DND-41 (cell line): Measurements from ENCODE around the gene ARF3.

Source experiments
- CTCF ChIP-seq: IDR thresholded peaks from 2 replicates; pipeline ENCODE4 v1.5.1; 2012; ENCODE audit warnings: borderline replicate concordance, low read length, moderate library complexity, mild to moderate bottlenecking; ENCODE audit not compliant: poor library complexity, severe bottlenecking; ENCODE audit errors: extremely low read depth
- EZH2 ChIP-seq: IDR thresholded peaks from 3 replicates; pipeline ENCODE4 v1.6.1; 2012; ENCODE audit warnings: borderline replicate concordance, low read depth, mild to moderate bottlenecking, moderate library complexity, low read length, inconsistent platforms; ENCODE audit not compliant: severe bottlenecking

GRCh38 chr12:48970702-48971334, 13.5 kb upstream of the ARF3 start:
- TF ChIP-seq EZH2 (no peak), CTCF (no peak)
